ENCODE measurements around the gene SYT11.

GRCh38 chr1:155880251-155880650, 20.9 kb downstream of the SYT11 start:
- TF ChIP-seq CTCF (IDR thresholded peaks at IDR 0.05): no peak
- no peak for TF ChIP-seq RAD21 (conservative IDR thresholded peaks at IDR 0.05 in 1 of 2, IDR thresholded peaks at IDR 0.05 in 1 of 2)
- TF ChIP-seq REST (IDR thresholded peaks at IDR 0.05): no peak

Data from A549 (cell line).